ENCODE data around the gene CROCC. TPM values are rescaled to one million over a fixed set of nuclear protein-coding genes. Genes with fewer than 3 reads are reported as not detected.

The CROCC gene
- total RNA-seq, 4 donors from 2014 or later: 15.2 to 33.1 (median 22.1) TPM

DNA sequence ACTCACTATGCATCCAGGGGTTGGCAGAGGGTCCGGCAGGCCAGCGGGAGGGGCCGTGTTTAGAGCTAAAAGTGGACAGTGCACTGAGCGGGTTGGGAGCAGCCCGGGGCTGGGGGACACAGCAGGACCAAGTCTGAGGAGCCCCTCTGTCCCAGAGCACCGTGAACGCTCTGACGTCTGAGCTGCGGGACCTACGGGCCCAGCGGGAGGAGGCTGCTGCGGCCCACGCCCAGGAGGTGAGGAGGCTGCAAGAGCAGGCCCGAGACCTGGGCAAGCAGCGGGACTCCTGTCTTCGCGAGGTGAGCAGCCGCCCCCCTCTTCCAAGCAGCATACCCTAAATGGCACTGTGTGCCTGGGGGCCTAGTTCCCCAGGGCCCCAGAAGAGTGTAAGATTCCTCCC lies 32.8 kb downstream of the CROCC start:
- no peak overlapping the region for H3K4me3 ChIP-seq (replicated peaks in 1 of 3)
- peaks cover 0 to 4% of the 10 kb centered on the region in 2 donors for H3K36me3 ChIP-seq
- 97 to 100% methylated on average over 3 to 18 of the region's 18 CpGs for WGBS, 2 donors
- no peaks in the 10 kb centered on the region for H3K4me1 ChIP-seq
- H3K27ac ChIP-seq: no peak overlapping the region
- intact Hi-C loops (cut with DNase I): loop anchor here (5.0 kb wide), 1 partner anchor 93 kb away; no protein-coding TSS in a partner anchor
- no peak for TF ChIP-seq POLR2A (IDR thresholded peaks at IDR 0.05)
- no peak for TF ChIP-seq CTCF (IDR thresholded peaks at IDR 0.05)
- H3K9me3 ChIP-seq: no peaks in the 10 kb centered on the region
- DNase-seq: no peak
- H3K27me3 ChIP-seq: no peaks in the 10 kb centered on the region

DNA sequence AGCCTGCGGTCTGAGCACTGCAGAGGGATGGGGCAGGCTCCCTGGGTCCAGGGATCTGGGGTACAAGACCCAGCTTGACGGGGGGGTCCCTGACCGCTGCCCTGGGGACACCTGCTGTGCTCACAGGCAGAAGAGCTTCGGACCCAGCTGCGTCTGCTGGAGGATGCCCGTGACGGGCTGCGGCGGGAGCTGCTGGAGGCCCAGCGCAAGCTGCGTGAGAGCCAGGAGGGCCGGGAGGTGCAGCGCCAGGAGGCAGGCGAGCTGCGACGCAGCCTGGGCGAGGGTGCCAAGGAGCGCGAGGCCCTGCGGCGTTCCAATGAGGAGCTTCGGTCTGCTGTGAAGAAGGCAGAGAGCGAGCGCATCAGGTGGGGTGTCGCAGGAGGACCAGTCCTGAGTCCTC lies 33.5 kb downstream of the CROCC start:
- no peak for DNase-seq
- H3K4me1 ChIP-seq: no peaks in the 10 kb centered on the region
- H3K27me3 ChIP-seq: no peaks in the 10 kb centered on the region
- no peaks in the 10 kb centered on the region for H3K9me3 ChIP-seq
- peaks cover 0 to 4% of the 10 kb centered on the region in 2 donors for H3K36me3 ChIP-seq
- intact Hi-C loops (cut with DNase I): no loop called here
- no peak overlapping the region for H3K4me3 ChIP-seq (replicated peaks in 1 of 3)
- no peak overlapping the region for H3K27ac ChIP-seq
- 95 to 97% methylated on average over 23 to 24 of the region's 25 CpGs for WGBS, 2 donors
- TF ChIP-seq CTCF (IDR thresholded peaks at IDR 0.05) (no peak), POLR2A (IDR thresholded peaks at IDR 0.05) (no peak)

DNA sequence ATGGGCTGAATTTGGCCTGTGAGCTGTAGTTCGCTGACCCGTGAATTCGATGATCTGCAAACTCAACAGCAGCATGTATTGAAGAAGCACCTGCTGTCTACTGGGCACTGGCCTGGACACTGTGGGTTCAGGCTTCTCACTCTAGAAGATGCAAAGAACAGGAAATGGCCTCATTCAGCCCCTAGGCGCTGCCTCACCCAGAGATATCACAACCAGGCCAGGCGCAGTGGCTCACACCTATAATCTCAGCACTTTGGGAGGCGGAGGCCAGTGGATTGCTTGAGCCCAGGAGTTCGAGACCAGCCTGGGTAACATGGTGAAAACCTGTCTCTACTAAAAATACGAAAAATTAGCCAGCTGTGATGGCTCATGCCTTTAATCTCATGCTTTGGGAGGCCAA lies 35.0 kb downstream of the CROCC start:
- intact Hi-C loops (cut with DNase I): no loop called here
- H3K27me3 ChIP-seq: no peaks in the 10 kb centered on the region
- no peak overlapping the region for H3K27ac ChIP-seq
- H3K4me1 ChIP-seq: peaks cover 0 to 6% of the 10 kb centered on the region in 2 donors
- H3K4me3 ChIP-seq (replicated peaks in 1 of 3): no peak overlapping the region
- 93 to 94% methylated on average over 8 of the region's 8 CpGs for WGBS, 2 donors
- H3K9me3 ChIP-seq: no peaks in the 10 kb centered on the region
- peaks cover 0 to 4% of the 10 kb centered on the region in 2 donors for H3K36me3 ChIP-seq
- TF ChIP-seq POLR2A (IDR thresholded peaks at IDR 0.05) (no peak), CTCF (IDR thresholded peaks at IDR 0.05) (no peak)
- no peak for DNase-seq

- DNase-seq: no peak
- WGBS, 2 donors: 85 to 95% methylated on average over 4 to 8 of the region's 8 CpGs
- peaks cover 0 to 6% of the 10 kb centered on the region in 2 donors for H3K4me1 ChIP-seq
- no peaks in the 10 kb centered on the region for H3K27me3 ChIP-seq
- TF ChIP-seq POLR2A (IDR thresholded peaks at IDR 0.05) (no peak), CTCF (IDR thresholded peaks at IDR 0.05) (no peak)
- no peaks in the 10 kb centered on the region for H3K9me3 ChIP-seq
- peaks cover 0 to 4% of the 10 kb centered on the region in 2 donors for H3K36me3 ChIP-seq
- H3K4me3 ChIP-seq (replicated peaks in 1 of 3): no peak overlapping the region
- intact Hi-C loops (cut with DNase I): no loop called here
- H3K27ac ChIP-seq: no peak overlapping the region
Measured at GRCh38 chr1:16957731-16958130, 36.0 kb downstream of the CROCC start.

DNA sequence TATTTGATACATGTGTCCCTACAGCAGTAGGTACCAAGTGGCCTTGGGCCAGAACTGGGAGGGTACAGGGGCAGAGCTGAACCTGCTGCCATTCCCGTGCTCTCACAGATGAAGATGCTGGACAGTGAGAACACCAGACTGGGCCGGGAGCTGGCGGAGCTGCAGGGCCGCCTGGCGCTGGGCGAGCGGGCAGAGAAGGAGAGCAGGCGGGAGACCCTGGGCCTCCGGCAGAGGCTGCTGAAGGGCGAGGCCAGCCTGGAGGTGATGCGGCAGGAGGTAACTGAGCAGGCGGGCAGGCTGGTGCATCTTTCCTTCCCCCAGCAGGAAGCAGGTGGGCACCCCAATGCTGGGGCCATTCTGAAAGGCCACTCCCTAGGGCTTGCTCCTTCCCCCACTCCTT lies 36.7 kb downstream of the CROCC start:
- Histone ChIP-seq H3K36me3 (peaks cover 0 to 4% of the 10 kb centered on the region in 2 donors), H3K27ac (no peak overlapping the region), H3K4me3 (replicated peaks in 1 of 3) (no peak overlapping the region), H3K27me3 (no peaks in the 10 kb centered on the region), H3K9me3 (no peaks in the 10 kb centered on the region), H3K4me1 (peaks cover 0 to 6% of the 10 kb centered on the region in 2 donors)
- intact Hi-C loops (cut with DNase I): no loop called here
- no peak for DNase-seq
- TF ChIP-seq POLR2A (IDR thresholded peaks at IDR 0.05): no peak
- no peak for TF ChIP-seq CTCF (IDR thresholded peaks at IDR 0.05)
- 100% methylated on average over 5 of the region's 12 CpGs for WGBS, 2 donors

Measured in thyroid gland (tissue), 4 donors.